ENCODE results near the gene CDC27.
"Not testable (repeated sequence)": the region's sequence is repeated elsewhere in the genome, so short reads cannot be mapped to it uniquely, and the experiment has no call there.

Gene CDC27

DNA sequence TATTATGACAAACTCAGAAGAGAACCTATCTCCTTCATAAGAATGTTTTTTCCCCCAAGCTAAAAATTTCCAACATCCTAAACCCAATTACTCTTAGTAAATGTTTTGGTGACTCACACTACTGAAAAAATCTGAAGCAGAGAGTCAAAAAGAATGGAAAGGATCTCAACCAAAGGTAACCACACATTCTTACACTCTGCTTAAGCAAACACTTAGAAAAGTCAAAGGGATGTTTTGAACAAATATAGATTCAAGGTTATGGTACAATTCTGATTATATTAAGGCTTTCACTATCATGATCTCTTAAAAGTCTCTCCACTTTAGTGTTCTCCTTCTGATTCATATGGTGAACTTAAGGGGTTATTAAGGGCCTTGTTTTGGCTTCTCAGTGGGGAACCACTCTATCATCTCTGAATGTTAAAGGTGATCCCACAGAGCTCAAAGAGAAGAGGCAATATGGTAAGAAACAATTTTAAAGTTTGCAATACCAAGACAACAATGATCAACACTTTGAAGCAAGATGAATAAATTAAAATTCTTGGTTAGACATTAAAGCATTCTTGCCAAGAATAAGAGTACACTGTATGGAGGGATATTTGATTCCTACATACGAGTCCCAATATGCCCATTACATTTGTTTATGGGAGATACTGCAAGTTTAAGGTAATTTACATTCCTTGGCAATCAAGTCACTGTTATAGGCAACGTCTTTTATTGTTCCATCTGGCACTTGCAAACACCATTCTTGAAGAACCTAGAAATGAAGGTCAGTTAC lies 69.2 kb downstream of the CDC27 start:
- DNase-seq (ENCODE audit: low read depth), result peak; percentile 15
- H3K4me3 ChIP-seq (ENCODE audit: control insufficient read depth, low read depth, low read length), result no peak overlapping the region
- TF ChIP-seq, protein P1, sequence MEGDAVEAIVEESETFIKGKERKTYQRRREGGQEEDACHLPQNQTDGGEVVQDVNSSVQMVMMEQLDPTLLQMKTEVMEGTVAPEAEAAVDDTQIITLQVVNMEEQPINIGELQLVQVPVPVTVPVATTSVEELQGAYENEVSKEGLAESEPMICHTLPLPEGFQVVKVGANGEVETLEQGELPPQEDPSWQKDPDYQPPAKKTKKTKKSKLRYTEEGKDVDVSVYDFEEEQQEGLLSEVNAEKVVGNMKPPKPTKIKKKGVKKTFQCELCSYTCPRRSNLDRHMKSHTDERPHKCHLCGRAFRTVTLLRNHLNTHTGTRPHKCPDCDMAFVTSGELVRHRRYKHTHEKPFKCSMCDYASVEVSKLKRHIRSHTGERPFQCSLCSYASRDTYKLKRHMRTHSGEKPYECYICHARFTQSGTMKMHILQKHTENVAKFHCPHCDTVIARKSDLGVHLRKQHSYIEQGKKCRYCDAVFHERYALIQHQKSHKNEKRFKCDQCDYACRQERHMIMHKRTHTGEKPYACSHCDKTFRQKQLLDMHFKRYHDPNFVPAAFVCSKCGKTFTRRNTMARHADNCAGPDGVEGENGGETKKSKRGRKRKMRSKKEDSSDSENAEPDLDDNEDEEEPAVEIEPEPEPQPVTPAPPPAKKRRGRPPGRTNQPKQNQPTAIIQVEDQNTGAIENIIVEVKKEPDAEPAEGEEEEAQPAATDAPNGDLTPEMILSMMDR (conservative IDR thresholded peaks at IDR 0.05; ENCODE audit: control insufficient read depth, insufficient read depth, low read depth, low read length), result no peak

DNA sequence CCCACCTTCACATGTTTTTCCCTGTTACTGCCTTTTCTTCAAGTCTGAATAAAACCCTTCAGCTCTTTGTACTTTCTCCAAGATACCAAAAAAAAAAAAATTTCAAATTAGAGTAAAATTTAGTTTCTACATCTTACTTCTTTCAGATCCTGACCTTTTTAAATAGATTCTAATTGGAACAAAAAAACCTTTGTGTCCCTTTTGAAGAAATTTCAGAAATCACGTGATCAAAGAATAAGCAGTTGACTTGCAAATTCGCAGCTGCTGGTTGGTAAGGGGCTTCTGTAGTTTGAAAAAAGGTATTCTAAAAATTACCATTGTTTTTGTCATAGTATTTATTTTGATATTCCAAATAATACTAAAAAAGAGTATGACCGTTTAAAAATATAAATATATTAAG lies 71.7 kb downstream of the CDC27 start:
- no peak for DNase-seq (ENCODE audit: low read depth)
- no peak overlapping the region for H3K4me3 ChIP-seq (ENCODE audit: control insufficient read depth, low read depth, low read length)
- TF ChIP-seq, protein P1 (conservative IDR thresholded peaks at IDR 0.05; ENCODE audit: control insufficient read depth, insufficient read depth, low read depth, low read length), result no peak

DNA sequence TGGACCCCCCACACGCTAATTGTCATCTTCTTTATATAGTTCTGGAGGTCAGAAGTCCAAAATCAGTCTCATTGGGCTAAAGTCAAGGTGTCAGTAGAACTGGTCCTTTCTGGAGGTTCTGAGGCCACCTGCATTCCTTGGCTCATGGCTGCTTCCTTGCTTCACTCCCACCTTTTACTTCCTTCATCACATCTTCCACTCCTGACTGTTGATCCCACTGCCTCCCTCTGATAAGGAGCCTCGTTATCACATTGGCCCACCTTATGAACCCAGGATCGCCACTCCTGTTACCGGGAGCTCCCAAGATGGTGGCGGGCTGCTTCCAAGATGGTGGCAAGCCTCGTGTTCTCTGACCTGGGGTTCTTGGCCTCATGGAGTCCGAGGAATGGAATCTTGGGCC lies 83.0 kb downstream of the CDC27 start:
- no peak for DNase-seq (ENCODE audit: low read depth)
- TF ChIP-seq, protein P1 (conservative IDR thresholded peaks at IDR 0.05; ENCODE audit: control insufficient read depth, insufficient read depth, low read depth, low read length), result no peak
- H3K4me3 ChIP-seq (ENCODE audit: control insufficient read depth, low read depth, low read length), result no peak overlapping the region

DNA sequence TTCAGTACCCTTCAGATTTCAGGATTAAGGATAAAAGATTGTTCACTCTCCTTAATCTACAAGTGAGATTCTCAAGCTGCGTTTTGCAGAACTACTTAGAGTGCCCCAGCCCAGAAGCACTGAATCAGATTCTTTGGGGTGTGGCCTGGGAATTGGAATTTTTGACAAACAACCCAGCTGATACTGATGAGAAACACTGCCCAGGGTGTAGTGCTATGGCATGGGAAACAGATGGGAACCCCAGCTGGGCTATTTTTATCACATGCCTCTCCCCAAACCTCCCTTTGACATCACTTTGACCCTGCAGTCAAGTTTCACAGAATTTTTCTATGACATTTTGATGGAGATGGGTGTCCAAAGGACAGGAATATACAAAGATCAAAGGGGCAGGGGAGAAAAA lies 83.8 kb downstream of the CDC27 start:
- H3K4me3 ChIP-seq (ENCODE audit: control insufficient read depth, low read depth, low read length), result not testable (repeated sequence)
- peak; percentile 14 for DNase-seq (ENCODE audit: low read depth)

DNA sequence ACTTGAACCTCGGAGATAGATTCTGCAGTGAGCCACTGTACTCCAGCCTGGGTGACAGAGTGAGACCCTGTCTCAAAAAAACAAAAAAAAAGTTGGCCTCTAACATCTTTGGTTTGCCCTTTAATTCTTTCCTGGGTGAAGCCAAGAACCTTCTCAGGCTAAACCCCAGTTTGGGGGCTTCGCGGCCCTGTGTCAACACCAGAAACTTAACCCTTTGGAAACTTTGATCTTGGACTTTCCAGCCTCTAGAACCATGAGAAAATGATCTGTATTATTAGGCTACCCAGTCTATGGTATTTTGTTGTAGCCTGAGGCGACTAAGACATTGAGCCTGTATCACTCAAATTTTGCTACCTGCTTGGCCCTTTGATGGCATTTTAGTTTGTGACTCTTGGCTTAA lies 86.2 kb downstream of the CDC27 start:
- TF ChIP-seq, protein P1 (conservative IDR thresholded peaks at IDR 0.05; ENCODE audit: control insufficient read depth, insufficient read depth, low read depth, low read length), result no peak
- no peak overlapping the region for H3K4me3 ChIP-seq (ENCODE audit: control insufficient read depth, low read depth, low read length)
- DNase-seq (ENCODE audit: low read depth), result no peak

DNA sequence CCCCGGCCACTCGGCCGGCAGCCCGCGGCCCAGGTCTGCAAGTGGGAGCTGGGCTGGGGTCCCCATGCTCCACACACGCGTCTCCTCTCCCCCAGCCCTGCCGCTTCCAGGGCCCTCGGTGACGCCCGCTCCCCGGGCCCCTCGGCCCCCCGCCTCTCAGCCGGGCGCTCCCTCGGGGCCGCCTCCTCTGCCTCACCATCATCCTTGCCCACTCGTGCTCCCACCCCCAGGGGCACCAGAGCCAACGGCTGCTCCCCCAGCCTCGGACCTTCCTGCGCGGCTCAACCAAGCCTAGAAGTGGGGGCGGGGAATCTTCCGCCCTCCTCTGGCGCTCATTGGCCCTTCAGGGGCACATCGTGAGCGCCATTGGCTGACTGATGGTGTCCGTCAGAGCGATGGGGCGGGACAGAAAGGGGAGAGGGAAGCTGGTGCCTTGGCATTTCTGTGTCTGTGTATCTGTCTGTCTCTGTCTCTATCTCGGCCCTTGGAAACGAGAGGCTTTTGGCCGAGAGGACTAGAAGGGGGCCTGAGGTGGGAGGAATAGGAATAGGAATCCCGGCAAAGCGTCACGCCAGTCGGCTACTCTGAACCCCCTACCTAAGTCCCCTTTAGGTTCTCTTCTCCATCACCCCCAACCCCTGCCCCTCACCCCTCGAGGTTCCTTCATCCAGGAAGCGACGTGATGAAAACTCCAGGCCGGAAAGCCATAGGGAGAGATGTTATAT lies 88.9 kb downstream of the CDC27 start:
- DNase-seq (ENCODE audit: low read depth), result peak; percentile 83
- TF ChIP-seq, protein P1 (conservative IDR thresholded peaks at IDR 0.05; ENCODE audit: control insufficient read depth, insufficient read depth, low read depth, low read length), result no peak
- H3K4me3 ChIP-seq (ENCODE audit: control insufficient read depth, low read depth, low read length), result peak overlapping the region; percentile 68

DNA sequence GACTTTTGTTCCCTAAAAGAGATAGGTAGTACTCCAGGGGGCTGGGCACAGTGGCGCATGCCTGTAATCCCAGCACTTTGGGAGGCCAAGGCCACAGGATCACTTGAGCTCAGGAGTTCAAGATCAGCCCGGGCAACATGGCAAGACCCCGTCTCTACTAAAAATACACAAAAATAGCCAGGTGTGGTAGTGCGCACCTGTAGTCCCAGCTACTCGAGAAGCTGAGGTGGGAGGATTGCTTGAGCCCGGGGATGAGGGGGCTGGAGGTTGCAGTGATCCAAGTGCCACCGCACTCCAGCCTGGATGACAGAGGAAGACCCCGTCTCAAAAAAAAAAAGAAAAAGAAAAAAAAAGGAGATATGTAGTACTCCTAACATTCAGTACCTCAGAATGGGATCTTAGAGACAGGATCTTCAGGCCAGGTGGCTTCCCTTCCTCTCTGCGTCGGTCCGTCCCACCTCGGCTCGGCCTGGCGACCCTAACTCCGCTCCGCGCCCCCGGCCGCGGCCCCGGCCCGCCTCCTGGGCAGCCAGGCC lies 89.6 kb downstream of the CDC27 start:
- TF ChIP-seq, protein P1 (conservative IDR thresholded peaks at IDR 0.05; ENCODE audit: control insufficient read depth, insufficient read depth, low read depth, low read length), result no peak
- no peak for DNase-seq (ENCODE audit: low read depth)
- H3K4me3 ChIP-seq (ENCODE audit: control insufficient read depth, low read depth, low read length), result peak overlapping the region; percentile 68
